Measurements from ENCODE around the gene PTPRN2.

PTPRN2 gene

DNA sequence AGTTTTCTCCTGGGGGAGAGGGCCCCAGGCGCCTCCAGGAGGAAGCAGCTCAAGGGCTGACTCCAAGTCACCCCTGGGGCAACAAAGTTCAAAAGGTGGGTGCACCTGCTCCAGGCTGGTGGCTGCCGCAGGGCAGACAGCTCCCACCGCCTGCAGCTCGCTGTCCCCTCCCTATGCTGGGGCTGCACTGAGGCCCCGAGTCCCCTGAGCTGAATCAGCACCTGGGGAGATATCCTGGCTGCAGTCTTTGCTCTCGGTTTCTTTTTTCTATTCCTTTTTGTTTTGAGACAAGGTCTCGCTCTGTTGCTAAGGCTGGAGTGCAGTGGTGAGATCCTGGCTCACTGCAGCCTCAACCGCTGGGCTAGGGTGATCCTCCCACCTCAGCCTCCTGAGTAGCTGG lies 1067.4 kb downstream of the PTPRN2 start:
- H3K9me3 Mint-ChIP-seq = no peaks in the 10 kb centered on the region
- H3K27ac Mint-ChIP-seq = no peak overlapping the region
- no peaks in the 10 kb centered on the region for H3K27me3 Mint-ChIP-seq
- no peaks in the 10 kb centered on the region for H3K4me1 Mint-ChIP-seq (ENCODE audit: low read depth)
- peak; percentile 12 for DNase-seq
- H3K36me3 Mint-ChIP-seq (ENCODE audit: low read depth) = no peaks in the 10 kb centered on the region
- no peak overlapping the region for H3K4me3 Mint-ChIP-seq

DNA sequence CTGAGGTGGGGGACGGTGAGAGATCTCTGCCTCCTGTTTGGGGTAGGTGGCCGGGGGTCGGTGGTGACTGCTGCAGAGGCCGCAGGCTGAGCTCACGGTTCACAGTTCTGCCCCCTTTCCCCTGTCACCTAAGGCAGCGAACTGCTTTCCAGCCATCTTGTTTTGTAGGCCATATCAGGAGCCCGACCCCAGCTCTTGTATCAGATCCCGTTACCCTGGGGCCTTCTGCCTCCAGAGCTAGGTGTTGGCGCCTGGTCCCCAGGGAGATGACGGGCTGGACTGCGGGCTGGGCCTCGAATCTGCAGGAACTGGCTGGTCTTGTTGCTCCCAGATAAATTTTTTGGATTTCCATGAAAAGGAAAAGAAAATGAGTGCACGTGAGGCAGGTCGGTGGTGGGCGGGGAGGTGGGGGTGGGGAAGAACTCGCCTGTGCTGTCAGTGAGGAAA lies 1067.8 kb downstream of the PTPRN2 start:
- H3K4me3 Mint-ChIP-seq = no peak overlapping the region
- H3K4me1 Mint-ChIP-seq (ENCODE audit: low read depth) = no peaks in the 10 kb centered on the region
- DNase-seq = peak; percentile 7
- no peak overlapping the region for H3K27ac Mint-ChIP-seq
- H3K36me3 Mint-ChIP-seq (ENCODE audit: low read depth) = no peaks in the 10 kb centered on the region
- no peaks in the 10 kb centered on the region for H3K9me3 Mint-ChIP-seq
- H3K27me3 Mint-ChIP-seq = no peaks in the 10 kb centered on the region

DNA sequence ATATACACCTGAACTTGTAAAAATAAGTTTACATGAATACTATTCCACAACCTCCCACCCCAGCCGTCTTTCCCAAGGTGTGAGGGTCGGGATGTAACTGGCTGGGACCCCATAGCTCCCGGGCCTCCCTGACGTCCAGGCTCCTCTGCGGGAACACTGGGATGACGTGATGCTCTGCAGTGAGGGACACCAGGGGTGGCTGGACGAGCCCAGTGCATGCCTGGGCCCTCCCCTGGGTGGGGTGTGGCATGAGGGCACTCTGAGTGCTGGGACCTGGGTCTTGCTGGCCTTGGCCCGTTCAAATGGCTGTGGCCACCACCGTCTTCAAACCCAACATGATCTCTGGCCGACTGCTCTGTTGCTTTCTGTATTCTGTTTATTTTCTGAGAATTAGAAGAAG lies 1068.4 kb downstream of the PTPRN2 start:
- H3K36me3 Mint-ChIP-seq (ENCODE audit: low read depth) = no peaks in the 10 kb centered on the region
- H3K4me1 Mint-ChIP-seq (ENCODE audit: low read depth) = no peaks in the 10 kb centered on the region
- H3K27ac Mint-ChIP-seq = no peak overlapping the region
- no peaks in the 10 kb centered on the region for H3K9me3 Mint-ChIP-seq
- H3K4me3 Mint-ChIP-seq = no peak overlapping the region
- no peak for DNase-seq
- H3K27me3 Mint-ChIP-seq = no peaks in the 10 kb centered on the region

DNA sequence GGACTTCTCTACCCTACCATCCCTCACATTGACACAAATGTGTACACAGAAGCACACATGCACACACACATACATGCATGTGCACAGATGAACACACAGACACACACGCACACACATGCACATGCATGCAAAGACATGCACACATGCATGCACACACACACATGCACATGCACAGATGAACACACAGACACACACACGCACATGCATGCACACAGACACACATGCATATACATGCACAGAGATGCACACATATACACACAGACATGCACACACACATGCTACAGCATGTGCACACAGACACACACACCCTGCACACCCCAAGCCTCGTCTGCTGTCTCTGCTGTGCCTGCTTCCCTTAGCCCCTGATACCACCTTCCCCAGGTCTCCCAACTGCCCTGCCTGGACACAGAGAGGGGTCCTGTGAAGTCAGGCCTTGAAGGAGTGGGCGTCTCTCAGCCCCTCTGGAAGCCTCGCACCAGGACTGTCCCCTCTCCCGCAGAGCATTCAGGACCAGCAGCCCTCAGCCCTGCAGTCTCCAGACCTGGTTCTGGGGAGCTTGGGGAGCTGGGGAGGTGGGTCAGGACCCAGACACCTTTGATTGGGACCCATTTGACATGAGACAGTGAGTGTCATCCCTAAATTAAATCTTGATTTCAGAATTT lies 1069.0 kb downstream of the PTPRN2 start:
- H3K4me1 Mint-ChIP-seq (ENCODE audit: low read depth) = no peaks in the 10 kb centered on the region
- no peak overlapping the region for H3K27ac Mint-ChIP-seq
- no peaks in the 10 kb centered on the region for H3K9me3 Mint-ChIP-seq
- DNase-seq = peak; percentile 16
- no peaks in the 10 kb centered on the region for H3K36me3 Mint-ChIP-seq (ENCODE audit: low read depth)
- no peaks in the 10 kb centered on the region for H3K27me3 Mint-ChIP-seq
- H3K4me3 Mint-ChIP-seq = no peak overlapping the region

DNA sequence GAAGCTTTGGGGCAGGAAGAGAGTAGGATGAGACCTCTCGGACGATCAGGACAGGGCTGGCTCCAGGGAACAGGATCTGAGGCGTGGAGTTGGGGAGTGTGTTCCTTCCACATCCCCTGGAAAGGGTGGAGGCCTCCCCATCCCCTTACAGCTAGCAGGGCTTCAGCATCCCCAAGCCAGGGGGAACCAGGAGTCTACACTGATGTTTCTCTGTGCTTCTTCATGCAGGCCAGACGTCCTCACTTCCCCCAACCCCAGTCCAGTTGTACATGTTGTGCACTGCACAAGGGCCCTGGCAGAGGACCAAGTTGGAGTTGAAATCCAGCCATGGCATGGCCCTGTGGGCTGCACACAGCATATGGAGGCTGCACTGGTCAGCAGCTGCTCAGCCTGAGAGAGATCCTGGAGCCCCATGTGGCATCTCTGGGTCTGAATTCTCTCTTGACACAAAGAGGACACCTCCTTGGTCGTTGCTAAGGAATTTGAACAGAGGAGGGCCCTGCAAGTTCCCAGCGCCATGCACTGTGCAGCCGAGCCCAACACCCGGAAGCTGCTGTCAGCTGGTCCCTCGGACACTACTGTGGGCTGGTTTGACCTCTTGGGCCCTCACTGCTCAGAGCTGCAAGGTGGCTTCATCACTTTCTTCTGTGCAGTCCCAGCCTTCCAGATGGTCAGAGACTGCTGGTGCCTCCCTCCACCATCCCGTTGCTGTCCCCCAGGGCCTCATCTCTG lies 1069.7 kb downstream of the PTPRN2 start:
- no peaks in the 10 kb centered on the region for H3K36me3 Mint-ChIP-seq (ENCODE audit: low read depth)
- no peaks in the 10 kb centered on the region for H3K27me3 Mint-ChIP-seq
- H3K9me3 Mint-ChIP-seq = no peaks in the 10 kb centered on the region
- H3K4me1 Mint-ChIP-seq (ENCODE audit: low read depth) = peaks cover 3% of the 10 kb centered on the region
- H3K27ac Mint-ChIP-seq = no peak overlapping the region
- no peak overlapping the region for H3K4me3 Mint-ChIP-seq
- peak; percentile 20 for DNase-seq

DNA sequence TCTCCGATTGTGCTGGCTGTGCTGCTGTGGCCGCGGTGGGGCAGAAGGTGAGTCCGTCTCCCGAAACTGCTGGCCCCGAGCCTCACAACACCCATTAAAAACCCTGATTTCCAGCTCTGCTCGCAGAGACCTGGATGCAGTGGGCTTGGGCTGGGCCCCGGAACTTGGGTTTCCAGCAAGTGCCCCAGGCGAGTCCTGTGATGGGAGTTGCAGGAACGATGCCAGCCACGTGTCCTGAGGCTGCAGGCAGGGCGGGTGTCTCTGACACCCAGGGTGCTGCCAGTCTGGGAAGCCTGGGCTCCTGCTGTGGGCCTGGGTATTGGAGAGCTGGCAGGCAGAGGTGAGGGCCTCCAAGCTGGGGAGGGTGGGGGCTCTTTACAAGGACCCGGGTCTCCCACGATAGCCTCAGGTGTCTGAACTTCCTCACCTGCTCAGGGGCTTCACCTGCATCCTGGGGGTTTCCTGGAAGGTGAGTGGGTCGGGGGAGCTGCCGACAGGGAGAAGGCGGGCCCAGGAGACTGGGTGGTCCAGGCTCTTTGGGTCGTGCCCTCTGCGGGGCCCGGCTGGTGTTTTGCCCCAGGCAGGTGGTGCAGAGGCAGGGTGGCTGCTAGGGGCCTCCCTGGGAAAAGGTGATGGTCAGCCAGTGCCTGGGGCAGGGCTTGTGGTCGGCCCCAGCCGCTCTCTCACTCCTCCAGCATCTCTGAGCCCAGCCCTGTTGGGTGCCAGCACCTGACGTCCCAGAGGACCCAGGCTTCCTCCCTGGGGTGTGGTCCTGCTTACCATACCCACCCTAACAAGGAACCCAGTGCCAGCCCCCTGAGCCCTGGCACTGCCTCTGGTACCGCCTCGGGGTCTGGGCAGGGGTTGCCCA lies 1070.5 kb downstream of the PTPRN2 start:
- H3K36me3 Mint-ChIP-seq (ENCODE audit: low read depth) = no peaks in the 10 kb centered on the region
- peak; percentile 18 for DNase-seq
- no peaks in the 10 kb centered on the region for H3K27me3 Mint-ChIP-seq
- H3K4me3 Mint-ChIP-seq = no peak overlapping the region
- peaks cover 3% of the 10 kb centered on the region for H3K4me1 Mint-ChIP-seq (ENCODE audit: low read depth)
- no peaks in the 10 kb centered on the region for H3K9me3 Mint-ChIP-seq
- no peak overlapping the region for H3K27ac Mint-ChIP-seq

DNA sequence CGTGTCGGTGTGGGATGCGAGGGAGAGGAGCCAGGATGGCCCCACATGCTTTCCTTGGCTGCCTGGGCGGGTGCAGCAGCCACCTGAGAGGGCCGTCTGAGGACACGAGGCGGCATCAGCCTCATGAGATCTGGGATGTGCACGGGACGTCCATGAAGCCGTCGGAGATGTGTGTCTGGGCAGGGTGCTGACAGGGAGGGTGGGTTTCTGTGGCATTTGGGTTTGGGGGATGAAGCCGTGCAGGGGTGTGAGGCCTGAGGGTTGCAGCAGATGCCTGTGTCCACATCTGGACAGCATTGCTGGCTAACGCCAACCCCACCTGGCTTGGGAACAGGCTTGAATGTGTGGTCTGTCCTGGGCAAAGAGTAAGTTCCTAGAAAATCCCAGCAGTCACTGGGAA lies 1071.3 kb downstream of the PTPRN2 start:
- DNase-seq = peak; percentile 20
- Mint-ChIP-seq H3K27ac (no peak overlapping the region), H3K27me3 (peaks cover 2% of the 10 kb centered on the region), H3K4me3 (no peak overlapping the region), H3K9me3 (no peaks in the 10 kb centered on the region), H3K4me1 (ENCODE audit: low read depth) (peaks cover 3% of the 10 kb centered on the region), H3K36me3 (ENCODE audit: low read depth) (no peaks in the 10 kb centered on the region)

DNA sequence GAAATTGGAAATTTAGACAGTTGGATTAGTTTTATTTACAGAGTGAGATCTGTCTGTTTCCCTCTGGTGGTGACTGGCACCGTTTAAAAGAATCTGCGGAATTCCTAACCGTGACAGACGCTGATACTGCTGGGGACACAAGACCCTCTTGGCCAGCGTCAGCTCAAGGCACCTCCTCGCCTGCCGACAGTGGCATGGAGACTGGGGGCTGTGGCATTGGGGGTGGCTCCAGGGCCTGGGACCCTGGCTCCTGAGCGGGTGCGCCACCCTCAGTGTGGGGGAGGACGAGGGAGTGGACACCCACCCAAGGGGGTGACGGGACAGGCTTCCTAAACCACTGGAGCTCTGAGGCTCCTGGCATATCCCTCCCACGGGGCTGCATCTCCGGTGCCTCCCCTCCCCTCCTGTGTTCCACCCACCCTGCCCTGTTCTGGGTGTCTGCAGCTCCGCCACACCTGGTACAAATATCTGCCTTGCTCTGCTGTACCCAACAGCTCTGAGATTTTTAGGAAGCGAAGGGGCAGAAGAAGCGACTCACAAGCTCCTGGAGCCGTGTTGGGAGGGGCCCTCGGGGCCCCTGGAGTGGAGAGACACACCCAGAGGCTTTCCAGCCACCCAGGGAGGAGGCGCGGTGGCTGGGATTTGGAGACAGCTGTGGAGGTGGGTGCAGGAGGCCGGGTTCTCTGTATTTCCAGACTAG lies 1072.1 kb downstream of the PTPRN2 start:
- Mint-ChIP-seq H3K36me3 (ENCODE audit: low read depth) (no peaks in the 10 kb centered on the region), H3K27me3 (peaks cover 5% of the 10 kb centered on the region), H3K9me3 (no peaks in the 10 kb centered on the region), H3K4me1 (ENCODE audit: low read depth) (peaks cover 3% of the 10 kb centered on the region), H3K27ac (no peak overlapping the region), H3K4me3 (no peak overlapping the region)
- DNase-seq = peak; percentile 19

DNA sequence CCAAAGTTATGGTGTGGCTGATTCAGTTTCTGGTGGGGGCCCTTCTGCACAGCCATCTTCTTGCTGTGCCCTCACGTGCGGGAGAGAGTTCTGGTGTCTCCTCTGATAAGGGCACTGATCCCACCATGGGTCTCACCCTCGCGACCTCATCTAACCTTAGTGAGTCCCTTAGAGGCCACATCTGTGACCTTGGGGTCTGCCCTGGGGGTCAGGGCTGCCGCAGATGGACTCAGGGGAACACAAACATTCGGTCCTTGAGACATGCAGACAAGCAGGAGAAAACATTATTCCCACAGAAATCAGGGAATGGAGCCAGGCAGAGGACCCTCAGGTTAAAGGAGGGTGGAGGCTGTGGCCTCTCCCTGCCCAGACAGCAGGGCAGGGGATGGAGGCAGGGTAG lies 1072.9 kb downstream of the PTPRN2 start:
- Mint-ChIP-seq H3K27me3 (peaks cover 8% of the 10 kb centered on the region), H3K27ac (no peak overlapping the region), H3K36me3 (ENCODE audit: low read depth) (no peaks in the 10 kb centered on the region), H3K4me1 (ENCODE audit: low read depth) (peaks cover 3% of the 10 kb centered on the region), H3K4me3 (no peak overlapping the region), H3K9me3 (no peaks in the 10 kb centered on the region)
- DNase-seq = no peak

DNA sequence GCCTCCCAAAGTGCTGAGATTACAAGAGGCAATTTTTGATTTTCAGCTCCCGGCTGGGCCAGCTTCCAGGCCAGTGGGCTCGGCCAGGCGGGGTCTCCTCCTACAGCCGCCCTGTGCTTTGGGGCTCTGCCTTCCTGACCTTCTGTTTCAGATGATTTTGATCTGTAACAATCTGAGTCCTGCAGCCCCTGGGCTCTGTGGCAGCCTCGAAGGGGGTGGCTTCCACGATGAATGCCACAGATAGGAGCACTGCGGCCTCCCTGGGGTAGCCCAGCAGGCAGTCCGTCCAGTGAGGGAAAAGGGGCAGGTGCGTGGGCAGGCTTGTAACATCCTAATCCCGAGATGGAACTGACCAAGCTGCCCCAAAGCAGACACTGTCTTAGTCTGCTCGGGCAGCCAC lies 1073.3 kb downstream of the PTPRN2 start:
- no peaks in the 10 kb centered on the region for H3K36me3 Mint-ChIP-seq (ENCODE audit: low read depth)
- H3K27me3 Mint-ChIP-seq = peaks cover 8% of the 10 kb centered on the region
- H3K9me3 Mint-ChIP-seq = no peaks in the 10 kb centered on the region
- DNase-seq = no peak
- no peak overlapping the region for H3K27ac Mint-ChIP-seq
- no peak overlapping the region for H3K4me3 Mint-ChIP-seq
- peaks cover 3% of the 10 kb centered on the region for H3K4me1 Mint-ChIP-seq (ENCODE audit: low read depth)

DNA sequence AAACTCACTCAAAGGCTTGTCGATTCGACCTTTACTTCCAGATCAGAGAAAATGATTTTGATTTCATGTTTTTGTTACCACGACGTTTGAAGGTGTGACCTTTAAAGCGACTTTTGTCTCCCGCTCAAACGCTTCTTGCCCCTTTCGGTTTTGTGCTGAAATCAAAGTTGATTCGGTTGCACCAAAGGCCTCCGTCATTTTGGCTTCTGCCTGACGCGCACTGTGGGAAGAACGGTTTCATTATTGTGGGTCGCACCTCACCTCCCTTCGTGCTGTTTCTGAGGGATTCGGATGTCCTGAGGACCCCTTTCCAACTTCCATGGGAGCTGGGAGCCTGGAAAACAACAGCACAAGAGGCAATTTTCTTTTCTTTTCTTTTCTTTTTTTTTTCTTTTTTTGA lies 1073.9 kb downstream of the PTPRN2 start:
- no peak overlapping the region for H3K27ac Mint-ChIP-seq
- H3K36me3 Mint-ChIP-seq (ENCODE audit: low read depth) = no peaks in the 10 kb centered on the region
- no peaks in the 10 kb centered on the region for H3K9me3 Mint-ChIP-seq
- DNase-seq = no peak
- H3K4me1 Mint-ChIP-seq (ENCODE audit: low read depth) = peaks cover 3% of the 10 kb centered on the region
- no peak overlapping the region for H3K4me3 Mint-ChIP-seq
- H3K27me3 Mint-ChIP-seq = peaks cover 8% of the 10 kb centered on the region

DNA sequence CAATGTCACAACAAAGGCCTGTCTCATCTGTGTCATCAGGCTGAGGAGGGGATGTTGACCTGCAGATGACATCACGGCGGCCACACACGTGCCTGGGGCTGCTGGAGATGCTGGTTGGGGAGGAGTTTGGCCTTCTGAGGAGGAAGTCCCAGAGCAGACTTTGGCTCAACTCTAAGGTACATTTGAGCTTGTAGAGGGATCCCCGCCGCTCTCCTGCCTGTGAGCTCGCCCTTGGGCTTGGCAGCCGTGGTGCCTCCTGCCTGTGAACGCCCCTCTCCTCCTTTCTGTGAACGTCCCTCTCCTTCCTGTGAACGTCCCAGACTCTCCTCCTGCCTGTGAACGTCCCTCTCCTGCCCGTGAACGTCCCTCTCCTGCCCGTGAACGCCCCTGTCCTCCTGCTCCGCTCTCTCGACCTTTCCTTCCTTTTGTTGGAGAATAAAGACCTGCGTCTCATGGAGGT lies 1074.4 kb downstream of the PTPRN2 start:
- peaks cover 8% of the 10 kb centered on the region for H3K27me3 Mint-ChIP-seq
- no peak overlapping the region for H3K27ac Mint-ChIP-seq
- H3K4me1 Mint-ChIP-seq (ENCODE audit: low read depth) = peaks cover 3% of the 10 kb centered on the region

DNA sequence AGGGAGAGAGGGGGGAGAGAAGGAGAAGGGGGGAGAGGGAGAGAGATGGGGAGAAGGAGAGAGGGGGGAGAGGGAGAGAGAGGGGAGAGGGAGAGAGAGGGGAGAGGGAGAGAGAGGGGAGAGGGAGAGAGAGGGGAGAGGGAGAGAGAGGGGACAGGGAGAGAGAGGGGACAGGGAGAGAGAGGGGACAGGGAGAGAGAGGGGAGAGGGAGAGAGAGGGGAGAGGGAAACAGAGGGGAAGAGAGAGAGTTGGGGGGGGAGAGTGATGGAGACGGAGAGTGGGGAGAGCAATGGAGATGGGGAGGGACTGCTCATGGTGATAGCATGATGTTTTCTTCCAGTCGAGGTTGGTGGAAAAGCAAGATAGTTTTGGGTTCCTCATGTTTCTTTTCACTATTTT lies 1078.4 kb downstream of the PTPRN2 start:
- no peak overlapping the region for H3K27ac Mint-ChIP-seq
- no peak for DNase-seq
- H3K36me3 Mint-ChIP-seq (ENCODE audit: low read depth) = no peaks in the 10 kb centered on the region
- no peak overlapping the region for H3K4me3 Mint-ChIP-seq
- peaks cover 29% of the 10 kb centered on the region for H3K27me3 Mint-ChIP-seq
- peaks cover 3% of the 10 kb centered on the region for H3K4me1 Mint-ChIP-seq (ENCODE audit: low read depth)
- H3K9me3 Mint-ChIP-seq = peaks cover 19% of the 10 kb centered on the region

More for the DNA sequence above, 1074.4 kb downstream of the PTPRN2 start:
- Mint-ChIP-seq H3K9me3 (no peaks in the 10 kb centered on the region), H3K4me3 (no peak overlapping the region), H3K36me3 (ENCODE audit: low read depth) (no peaks in the 10 kb centered on the region)
- DNase-seq = peak; percentile 22

DNA sequence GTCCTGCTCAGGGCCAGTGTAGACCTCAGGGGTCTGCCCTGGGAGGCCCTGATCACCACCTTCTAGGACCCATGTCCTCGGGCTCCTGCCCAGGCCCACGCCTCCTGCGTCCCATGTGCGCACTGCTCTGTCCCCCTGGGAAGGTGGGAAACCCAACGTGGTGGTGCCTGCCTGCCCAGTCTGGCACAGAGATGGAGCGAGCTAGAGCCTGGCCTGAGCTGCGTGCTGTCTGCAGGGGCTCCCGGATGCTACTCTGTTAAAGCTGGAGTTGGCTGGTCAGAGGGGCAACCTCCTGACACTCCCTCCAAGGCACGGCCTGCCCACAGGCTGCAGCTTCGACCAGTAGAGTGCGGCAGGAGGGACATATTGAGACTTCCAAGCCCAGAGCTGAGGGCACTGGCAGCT lies 1079.1 kb downstream of the PTPRN2 start:
- Mint-ChIP-seq H3K4me1 (ENCODE audit: low read depth) (peaks cover 6% of the 10 kb centered on the region), H3K27me3 (peaks cover 29% of the 10 kb centered on the region)

More for the DNA sequence above, 1079.1 kb downstream of the PTPRN2 start:
- Mint-ChIP-seq H3K27ac (no peak overlapping the region), H3K4me3 (no peak overlapping the region), H3K36me3 (ENCODE audit: low read depth) (no peaks in the 10 kb centered on the region), H3K9me3 (peaks cover 19% of the 10 kb centered on the region)
- no peak for DNase-seq

All from activated T-cell treated with anti-CD3 and anti-CD28 coated beads, Interleukin-2, amount 50 U/mL, for 24 hours (primary cell).